Measurements from ENCODE around the gene CDH11.
A peak's percentile ranks its signal among the peaks of the same experiment; 100 is the strongest.

The CDH11 gene

DNA sequence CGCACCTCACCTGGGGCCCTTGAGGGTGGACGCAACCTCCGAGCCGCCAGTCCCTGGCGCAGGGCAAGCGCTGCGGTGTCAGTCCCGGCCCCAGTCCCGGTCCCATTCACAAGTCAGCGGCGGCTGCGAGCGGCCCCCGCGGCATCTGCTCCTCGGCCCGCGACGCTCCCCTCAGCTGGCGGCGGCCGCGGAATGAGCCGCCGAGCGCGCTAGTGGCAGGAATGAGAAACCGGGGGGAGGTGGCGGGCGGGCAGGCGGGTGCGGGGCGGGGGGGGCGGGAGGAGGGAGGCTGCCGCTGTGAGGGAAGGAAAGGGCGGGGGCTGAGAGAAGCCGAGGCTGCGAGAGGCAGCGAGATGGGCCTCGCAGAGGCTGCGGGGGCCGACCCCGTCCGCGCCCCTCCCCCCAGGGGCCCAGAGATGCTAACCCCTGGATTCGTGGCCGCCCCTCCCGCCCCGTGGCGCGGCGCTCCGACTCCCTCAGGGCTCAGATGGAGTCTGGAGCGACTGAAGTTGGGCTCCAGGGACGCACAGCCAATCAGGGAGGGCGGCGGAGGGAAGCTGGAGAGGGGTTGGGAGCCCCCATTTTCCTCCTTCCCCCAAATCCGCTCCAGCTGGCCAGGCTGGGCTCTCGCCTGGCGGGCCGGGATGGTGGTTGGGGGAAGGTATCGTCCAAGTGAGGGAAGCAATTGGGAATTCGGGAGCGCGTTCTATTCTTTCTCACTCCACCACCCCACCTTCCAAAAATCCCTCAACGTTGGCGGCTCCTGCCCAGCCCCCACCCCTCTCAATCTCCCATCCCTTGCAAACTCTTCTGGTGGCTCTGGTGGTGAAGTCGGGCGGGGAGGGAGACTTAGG, at the start of gene CDH11:
TSS of gene CDH11 (minus strand) at position 194 of the 854 bp plus-strand sequence. CDS start 117,194 bp downstream, outside the sequence.
- DNase-seq: no peak

- DNase-seq: no peak
Measured at GRCh38 chr16:65154321-65154720, 32.5 kb upstream of the CDH11 start.

DNA sequence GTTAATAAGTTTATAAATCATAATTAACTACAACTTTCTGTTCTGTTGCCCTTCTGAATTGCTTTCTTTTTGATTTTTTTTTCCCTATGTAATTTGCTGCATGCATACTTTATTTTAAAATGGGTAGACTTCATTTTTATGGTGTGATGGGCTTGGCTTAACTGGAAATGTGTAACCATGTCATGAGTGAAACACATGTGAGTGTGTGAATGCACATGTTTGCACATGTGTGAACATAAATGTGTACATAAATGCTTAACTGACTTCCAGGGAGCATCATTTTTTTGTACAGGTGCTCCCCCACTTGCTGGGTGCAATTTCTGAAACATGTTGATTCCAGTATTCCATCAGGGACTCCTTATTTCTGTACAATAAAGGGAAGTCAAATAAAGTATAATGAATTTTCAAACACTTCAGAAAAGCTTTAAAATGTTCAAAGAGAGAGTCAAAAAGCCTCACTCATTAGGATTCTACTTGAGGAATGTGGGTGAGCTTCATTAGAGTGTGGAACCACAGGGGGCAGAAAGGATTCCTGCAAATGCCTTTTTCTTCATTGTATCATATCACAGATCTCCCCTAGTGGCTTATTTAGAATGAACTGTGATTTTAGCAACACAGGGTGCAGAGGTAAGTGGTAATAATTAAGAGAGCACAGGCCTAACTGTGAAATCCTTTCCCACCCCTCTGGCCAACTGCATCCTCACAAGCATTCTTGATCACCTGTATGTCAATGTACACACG, 31.7 kb upstream of the CDH11 start:
- no peak for DNase-seq

- DNase-seq: no peak
Measured at GRCh38 chr16:65148804-65149203, 26.9 kb upstream of the CDH11 start.

GRCh38 chr16:65142276-65142675, 20.4 kb upstream of the CDH11 start:
- no peak for DNase-seq

DNA sequence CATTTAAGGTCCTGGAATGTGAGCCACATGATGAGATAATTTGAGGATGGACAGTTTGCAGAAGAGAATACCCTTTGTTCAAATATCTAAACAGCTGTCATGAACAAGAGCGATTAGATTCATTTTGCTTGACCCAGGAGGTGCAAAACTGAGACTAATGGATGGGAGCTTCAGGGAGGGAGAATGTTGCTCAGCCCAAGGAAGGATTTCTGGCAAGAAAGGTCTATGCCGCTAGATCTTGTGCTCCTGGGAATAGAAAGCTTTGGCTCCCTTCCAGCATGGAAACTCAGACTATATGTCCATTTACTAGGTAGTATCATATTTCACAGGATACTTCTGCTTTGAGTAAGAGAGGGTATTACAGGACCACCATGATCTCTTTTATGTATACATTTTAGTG, 14.8 kb upstream of the CDH11 start:
- no peak for DNase-seq

GRCh38 chr16:65126845-65127624, 5.2 kb upstream of the CDH11 start:
- no peak for DNase-seq

GRCh38 chr16:65125871-65126270, 4.0 kb upstream of the CDH11 start:
- no peak for DNase-seq

GRCh38 chr16:65125322-65125721, 3.5 kb upstream of the CDH11 start:
- DNase-seq: no peak

DNA sequence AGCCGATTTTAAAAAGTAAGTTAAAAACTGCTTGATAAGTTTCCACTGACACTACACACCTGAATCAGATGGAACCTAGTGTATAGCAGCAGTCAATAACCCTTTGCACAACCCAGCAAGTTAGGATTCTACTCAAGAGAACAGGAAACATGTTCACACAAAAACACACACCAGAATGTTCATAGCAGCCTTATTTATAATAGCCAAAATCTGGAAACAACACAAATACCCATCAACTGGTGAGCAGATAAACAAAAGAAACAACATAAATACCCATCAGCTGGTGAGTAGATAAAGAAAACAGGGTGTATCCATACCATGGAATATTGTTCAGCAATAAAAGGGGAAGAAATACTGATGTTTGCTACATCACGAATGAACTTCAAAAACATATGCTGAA, 2.7 kb upstream of the CDH11 start:
- DNase-seq: no peak

DNA sequence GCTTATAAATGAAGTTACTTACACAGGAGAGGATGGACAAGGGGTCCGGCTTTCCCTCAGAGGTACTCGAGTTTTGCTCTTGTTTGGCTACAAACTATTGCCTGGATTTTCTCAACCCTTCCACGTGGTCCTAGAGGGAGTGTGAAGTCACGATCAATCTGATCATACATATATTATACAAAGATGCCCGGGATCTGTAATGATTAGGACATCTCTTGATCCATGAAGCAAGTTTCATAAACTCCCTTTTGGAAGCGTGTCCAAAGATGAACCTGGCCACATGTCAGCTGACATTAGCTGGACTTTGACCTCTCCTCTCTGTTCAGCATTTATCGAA, 2.3 kb upstream of the CDH11 start:
- DNase-seq: no peak

DNA sequence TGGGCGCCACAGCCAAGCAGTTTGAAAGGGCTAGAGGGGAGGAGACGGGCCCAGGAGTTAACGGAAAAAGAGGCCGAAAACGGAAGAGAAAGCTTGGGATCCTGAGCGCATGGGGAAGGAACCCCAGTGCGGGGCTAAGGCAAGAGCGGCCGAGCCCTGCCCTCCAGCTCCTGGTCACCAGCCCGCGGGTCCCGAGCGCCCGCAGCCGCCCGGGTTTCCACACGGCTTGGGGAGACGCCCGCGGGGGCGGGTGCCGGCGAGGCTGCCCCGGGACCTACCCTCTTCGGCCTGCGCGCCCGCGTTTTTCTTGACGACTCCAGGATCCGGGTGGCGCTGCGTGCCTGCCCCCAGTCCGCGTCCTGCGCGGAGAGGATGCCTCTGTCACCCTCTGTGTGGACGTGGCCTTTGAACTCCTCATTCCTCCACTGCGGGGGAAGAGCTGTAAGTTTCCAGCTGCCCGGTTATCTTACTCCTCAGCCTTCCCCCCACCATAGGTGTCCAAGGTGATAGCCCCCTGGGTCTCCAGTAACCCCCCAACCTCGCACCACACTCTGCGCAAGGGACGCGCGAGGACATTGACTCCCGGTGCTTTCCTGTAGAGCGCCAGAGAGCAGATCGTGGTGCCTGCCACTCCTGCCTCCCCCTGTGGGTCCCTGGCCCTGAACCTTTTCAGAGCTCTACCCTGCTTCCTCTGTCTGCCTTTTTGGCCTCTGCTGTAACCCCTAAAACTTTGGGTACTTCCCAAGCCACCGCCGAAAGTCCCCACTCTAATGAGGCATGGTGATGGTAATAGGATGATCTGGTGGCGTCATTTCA, 1.7 kb upstream of the CDH11 start:
- no peak for DNase-seq

GRCh38 chr16:65122724-65123395, 997 bp upstream of the CDH11 start:
- no peak for DNase-seq

GRCh38 chr16:65120831-65121721, 787 bp downstream of the CDH11 start:
- no peak for DNase-seq

DNA sequence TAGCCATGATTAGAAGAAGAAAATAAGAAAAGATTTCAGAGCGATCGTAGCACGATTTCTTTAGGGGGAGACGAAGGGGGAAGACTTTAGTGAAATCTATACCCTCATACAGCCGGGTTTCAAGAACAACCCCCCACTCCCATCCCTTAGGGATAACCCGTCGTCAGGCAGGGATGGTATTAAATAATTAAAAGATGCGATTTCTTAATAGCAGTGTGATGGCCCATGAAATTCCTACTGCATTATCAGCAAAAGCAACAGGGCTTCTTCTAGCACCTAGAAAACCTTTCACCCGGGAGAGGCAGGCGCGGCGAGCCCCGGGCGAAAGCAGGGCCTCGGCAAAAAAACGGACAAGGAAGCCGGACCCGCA, 1.4 kb downstream of the CDH11 start:
- DNase-seq: no peak

GRCh38 chr16:65119901-65120401, 1.9 kb downstream of the CDH11 start:
- DNase-seq: no peak

GRCh38 chr16:65119435-65119834, 2.4 kb downstream of the CDH11 start:
- no peak for DNase-seq

GRCh38 chr16:65118871-65119270, 3.0 kb downstream of the CDH11 start:
- DNase-seq: no peak

GRCh38 chr16:65117811-65118448, 3.9 kb downstream of the CDH11 start:
- peak; percentile 16 for DNase-seq

DNA sequence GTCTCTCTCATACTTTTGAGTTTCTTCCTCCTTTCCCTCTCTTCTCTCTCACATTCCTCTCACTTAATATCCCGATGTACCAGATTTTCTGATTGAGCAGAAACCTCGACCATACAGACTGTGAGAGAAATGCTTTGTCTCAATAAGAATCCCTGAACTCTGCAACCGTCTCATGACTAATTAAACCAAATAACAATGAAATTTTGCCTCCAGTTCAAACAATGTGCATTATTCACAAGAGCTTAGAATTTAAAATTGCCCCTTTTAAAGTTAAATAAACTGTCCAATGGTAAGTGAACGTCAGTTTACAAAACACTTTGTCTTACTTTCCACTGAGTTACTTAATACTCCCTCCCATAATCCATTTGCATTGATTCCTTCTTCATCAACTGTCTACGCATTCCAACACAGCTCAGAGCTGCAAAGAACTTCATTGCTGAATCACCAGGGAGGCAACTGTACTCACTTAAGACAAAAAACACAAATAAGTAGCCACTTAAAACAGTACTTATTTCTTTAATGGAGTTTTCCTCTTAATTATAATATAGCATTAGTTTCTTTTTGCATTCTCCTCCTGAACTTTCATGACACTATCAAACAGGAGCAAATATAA, 4.9 kb downstream of the CDH11 start:
- DNase-seq: no peak

Measured in stimulated activated CD4-positive, alpha-beta T cell treated with anti-CD3 and anti-CD28 coated beads, Interleukin-4, amount 100 ng/mL, for 1 hour (primary cell).